Measurements from ENCODE around the gene FAM174A. TPM values are rescaled to one million over a fixed set of nuclear protein-coding genes. Genes with fewer than 3 reads are reported as not detected.

Gene FAM174A
- total and polyA plus RNA-seq, 2 donors (not counting 1 experiment from before 2014, with no cell fraction given), result 4.3 to 6.1 TPM

DNA sequence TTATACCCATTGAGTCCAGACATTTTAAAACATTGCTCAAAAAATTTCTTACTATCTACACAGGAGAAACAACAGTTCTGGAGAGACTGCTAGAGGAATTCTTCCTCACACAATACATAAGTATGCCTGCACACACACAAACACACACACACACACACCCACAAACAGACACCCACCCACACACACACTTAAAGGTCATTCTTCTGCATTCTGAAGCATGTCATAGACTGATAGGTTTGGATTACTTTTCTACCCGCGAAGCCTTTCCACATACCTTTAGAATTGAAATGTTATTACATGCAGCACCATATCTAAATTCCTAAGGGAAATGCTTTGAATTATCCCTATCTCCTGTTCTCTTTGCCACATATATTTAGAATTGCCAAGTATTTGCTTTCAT lies 80.2 kb downstream of the FAM174A start:
- no CpG with 5 or more reads among the region's 2 CpGs for WGBS (ENCODE audit: insufficient coverage)
- no peak overlapping the region for H2AFZ ChIP-seq (ENCODE audit: insufficient read depth, low read depth, low read length, poor library complexity, severe bottlenecking)
- intact Hi-C loops (cut with micrococcal nuclease), result no loop called here
- H3K9me3 ChIP-seq (ENCODE audit: control extremely low read depth in 1 of 3, control insufficient read depth in 2 of 3, insufficient read depth in 1 of 3, low read length in 2 of 3), result no peaks in the 10 kb centered on the region
- no peak overlapping the region for H3K27ac Mint-ChIP-seq
- no peak for DNase-seq
- H3K4me3 Mint-ChIP-seq, result no peak overlapping the region
- no peak overlapping the region for H3K9ac ChIP-seq (ENCODE audit: low read length)
- no peaks in the 10 kb centered on the region for H3K4me1 Mint-ChIP-seq
- H3K4me3 ChIP-seq (ENCODE audit: control extremely low read depth in 1 of 5, extremely low read depth in 1 of 5, insufficient read depth in 1 of 5, low read depth in 2 of 5, low read length in 4 of 5), result no peak overlapping the region
- no peaks in the 10 kb centered on the region for H3K4me1 ChIP-seq (ENCODE audit: control insufficient read depth in 2 of 2, insufficient read depth in 2 of 2, low read length in 2 of 2)
- POLR2A ChIA-PET, result no interaction called here
- H4K20me1 ChIP-seq (ENCODE audit: control insufficient read depth, insufficient read depth, low read length, poor library complexity, severe bottlenecking), result no peaks in the 10 kb centered on the region
- no peak overlapping the region for H3K27ac ChIP-seq (ENCODE audit: low read length in 2 of 2)
- H3K79me2 ChIP-seq (ENCODE audit: control insufficient read depth, insufficient read depth, low read length), result no peaks in the 10 kb centered on the region
- no peak for ATAC-seq (ENCODE audit: low read depth)
- H3K4me2 ChIP-seq (replicated peaks; ENCODE audit: low read depth, low read length, poor library complexity, severe bottlenecking), result no peak overlapping the region
- no peak for TF ChIP-seq EZH2 (IDR thresholded peaks at IDR 0.05; ENCODE audit: borderline replicate concordance, insufficient read depth, low read depth, low read length, poor library complexity, severe bottlenecking)
- TF ChIP-seq, protein P1, sequence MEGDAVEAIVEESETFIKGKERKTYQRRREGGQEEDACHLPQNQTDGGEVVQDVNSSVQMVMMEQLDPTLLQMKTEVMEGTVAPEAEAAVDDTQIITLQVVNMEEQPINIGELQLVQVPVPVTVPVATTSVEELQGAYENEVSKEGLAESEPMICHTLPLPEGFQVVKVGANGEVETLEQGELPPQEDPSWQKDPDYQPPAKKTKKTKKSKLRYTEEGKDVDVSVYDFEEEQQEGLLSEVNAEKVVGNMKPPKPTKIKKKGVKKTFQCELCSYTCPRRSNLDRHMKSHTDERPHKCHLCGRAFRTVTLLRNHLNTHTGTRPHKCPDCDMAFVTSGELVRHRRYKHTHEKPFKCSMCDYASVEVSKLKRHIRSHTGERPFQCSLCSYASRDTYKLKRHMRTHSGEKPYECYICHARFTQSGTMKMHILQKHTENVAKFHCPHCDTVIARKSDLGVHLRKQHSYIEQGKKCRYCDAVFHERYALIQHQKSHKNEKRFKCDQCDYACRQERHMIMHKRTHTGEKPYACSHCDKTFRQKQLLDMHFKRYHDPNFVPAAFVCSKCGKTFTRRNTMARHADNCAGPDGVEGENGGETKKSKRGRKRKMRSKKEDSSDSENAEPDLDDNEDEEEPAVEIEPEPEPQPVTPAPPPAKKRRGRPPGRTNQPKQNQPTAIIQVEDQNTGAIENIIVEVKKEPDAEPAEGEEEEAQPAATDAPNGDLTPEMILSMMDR (IDR thresholded peaks at IDR 0.05), result no peak
- H3K27me3 ChIP-seq (replicated peaks in 1 of 4; ENCODE audit: control extremely low read depth in 1 of 4, control insufficient read depth in 3 of 4, insufficient read depth in 4 of 4, low read length in 3 of 4), result peaks cover 0 to 2% (median 0%) of the 10 kb centered on the region in 4 experiments
- CTCF ChIA-PET, result no interaction called here
- no peaks in the 10 kb centered on the region for H3K36me3 ChIP-seq (replicated peaks in 1 of 2; ENCODE audit: control extremely low read depth in 1 of 2, control insufficient read depth in 1 of 2, extremely low read depth in 1 of 2, insufficient read depth in 2 of 2, low read length in 1 of 2)
- peaks cover 10% of the 10 kb centered on the region for H3K27me3 Mint-ChIP-seq
- no peaks in the 10 kb centered on the region for H3K9me3 Mint-ChIP-seq (ENCODE audit: insufficient read depth)

DNA sequence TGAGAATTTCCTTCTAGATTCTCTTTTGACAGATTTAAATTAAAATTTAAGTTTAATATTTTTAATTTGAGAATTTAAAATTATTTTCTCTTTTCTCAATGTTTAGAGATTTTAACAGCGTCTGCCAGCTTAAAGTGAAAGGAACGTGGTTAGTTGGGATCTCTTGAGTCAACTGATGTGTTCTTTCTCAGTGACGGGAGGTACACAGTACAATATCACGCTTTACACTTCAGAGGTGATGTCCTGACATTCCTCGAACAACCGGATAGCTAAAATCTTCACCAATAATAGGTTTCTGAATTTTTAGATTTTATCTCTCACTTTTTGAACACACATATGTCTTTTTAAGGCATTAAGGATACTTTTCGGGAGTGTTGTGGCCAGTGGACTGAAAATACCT lies 81.1 kb downstream of the FAM174A start:
- no peaks in the 10 kb centered on the region for H3K36me3 ChIP-seq (replicated peaks in 1 of 2; ENCODE audit: control extremely low read depth in 1 of 2, control insufficient read depth in 1 of 2, extremely low read depth in 1 of 2, insufficient read depth in 2 of 2, low read length in 1 of 2)
- H3K9ac ChIP-seq (ENCODE audit: low read length), result no peak overlapping the region
- TF ChIP-seq EZH2 (IDR thresholded peaks at IDR 0.05; ENCODE audit: borderline replicate concordance, insufficient read depth, low read depth, low read length, poor library complexity, severe bottlenecking), result no peak
- TF ChIP-seq, protein P1 (IDR thresholded peaks at IDR 0.05), result no peak
- intact Hi-C loops (cut with micrococcal nuclease), result no loop called here
- CTCF ChIA-PET, result no interaction called here
- H3K79me2 ChIP-seq (ENCODE audit: control insufficient read depth, insufficient read depth, low read length), result no peaks in the 10 kb centered on the region
- H3K27ac Mint-ChIP-seq, result no peak overlapping the region
- H3K4me1 Mint-ChIP-seq, result no peaks in the 10 kb centered on the region
- no peak overlapping the region for H2AFZ ChIP-seq (ENCODE audit: insufficient read depth, low read depth, low read length, poor library complexity, severe bottlenecking)
- POLR2A ChIA-PET, result no interaction called here
- ATAC-seq (ENCODE audit: low read depth) (no peak), DNase-seq (no peak)
- H4K20me1 ChIP-seq (ENCODE audit: control insufficient read depth, insufficient read depth, low read length, poor library complexity, severe bottlenecking), result no peaks in the 10 kb centered on the region
- no peak overlapping the region for H3K27ac ChIP-seq (ENCODE audit: low read length in 2 of 2)
- H3K4me1 ChIP-seq (ENCODE audit: control insufficient read depth in 2 of 2, insufficient read depth in 2 of 2, low read length in 2 of 2), result no peaks in the 10 kb centered on the region
- no peaks in the 10 kb centered on the region for H3K27me3 ChIP-seq (replicated peaks in 1 of 4; ENCODE audit: control extremely low read depth in 1 of 4, control insufficient read depth in 3 of 4, insufficient read depth in 4 of 4, low read length in 3 of 4)
- no peak overlapping the region for H3K4me2 ChIP-seq (replicated peaks; ENCODE audit: low read depth, low read length, poor library complexity, severe bottlenecking)
- H3K9me3 Mint-ChIP-seq (ENCODE audit: insufficient read depth), result no peaks in the 10 kb centered on the region
- H3K9me3 ChIP-seq (ENCODE audit: control extremely low read depth in 1 of 3, control insufficient read depth in 2 of 3, insufficient read depth in 1 of 3, low read length in 2 of 3), result no peaks in the 10 kb centered on the region
- H3K4me3 ChIP-seq (ENCODE audit: control extremely low read depth in 1 of 5, extremely low read depth in 1 of 5, insufficient read depth in 1 of 5, low read depth in 2 of 5, low read length in 4 of 5), result no peak overlapping the region
- WGBS (ENCODE audit: insufficient coverage), result 56% methylated on average over 3 of the region's 7 CpGs
- no peak overlapping the region for H3K4me3 Mint-ChIP-seq
- H3K27me3 Mint-ChIP-seq, result peaks cover 9% of the 10 kb centered on the region

All from B cell (primary cell).